Liver (tissue), 9 donors: ENCODE results near the gene NEK10. TPM values are rescaled to one million over a fixed set of nuclear protein-coding genes. Genes with fewer than 3 reads are reported as not detected.

Experiments
- DNase-seq: peaks from one replicate; pipeline ENCODE4 v3.0.0-alpha.2; 2017; ENCODE audit warnings: low spot score
- H3K27ac ChIP-seq, 2 donors: one replicate each; pipeline ENCODE4 v1.7.0; 2013; ENCODE audit warnings: inconsistent platforms in 2 of 2, low read length in 2 of 2, control low read depth in 1 of 2, low read depth in 1 of 2, mild to moderate bottlenecking in 1 of 2
- H3K27me3 ChIP-seq, 4 donors: one replicate each; pipeline versions ENCODE4 v1.6.1 to v1.7.0; 2013; ENCODE audit warnings: low read length in 3 of 4, inconsistent platforms in 1 of 4, mild to moderate bottlenecking in 1 of 4, moderate library complexity in 1 of 4; ENCODE audit not compliant: control insufficient read depth in 4 of 4, insufficient read depth in 4 of 4
- H3K36me3 ChIP-seq, 4 donors: one replicate each; pipeline versions ENCODE4 v1.6.1 to v1.7.0; 2013; ENCODE audit warnings: low read length in 3 of 4, mild to moderate bottlenecking in 3 of 4, low read depth in 1 of 4, moderate library complexity in 1 of 4; ENCODE audit not compliant: control insufficient read depth in 4 of 4, insufficient read depth in 3 of 4
- H3K4me1 ChIP-seq, 4 donors: one replicate each; pipeline versions ENCODE4 v1.6.1 to v1.7.0; 2013; ENCODE audit warnings: low read length in 3 of 4, mild to moderate bottlenecking in 3 of 4, moderate library complexity in 1 of 4; ENCODE audit not compliant: control insufficient read depth in 4 of 4, insufficient read depth in 4 of 4
- H3K4me3 ChIP-seq, 3 donors: one replicate each; pipeline versions ENCODE4 v1.6.1 to v1.7.0; 2013; ENCODE audit warnings: low read length in 3 of 3, control low read depth in 1 of 3, low read depth in 1 of 3, mild to moderate bottlenecking in 1 of 3
- H3K9ac ChIP-seq, 2 donors: one replicate each; pipeline ENCODE4 v1.7.0; 2013; ENCODE audit warnings: low read length in 2 of 2, mild to moderate bottlenecking in 2 of 2, moderate library complexity in 2 of 2, control low read depth in 1 of 2, low read depth in 1 of 2
- H3K9me3 ChIP-seq, 4 donors: one replicate each; pipeline versions ENCODE4 v1.6.1 to v1.7.0; 2013; ENCODE audit warnings: low read length in 3 of 4; ENCODE audit not compliant: control insufficient read depth in 4 of 4
- FOXA2 ChIP-seq: IDR thresholded peaks from 2 replicates; pipeline ENCODE4 v1.6.1; 2016; ENCODE audit warnings: antibody characterized with exemption
- GABPA ChIP-seq, 2 donors: IDR thresholded peaks in 1 of 2; conservative IDR thresholded peaks in 1 of 2; 2 replicates each; pipeline ENCODE4 v1.6.1; 2016; ENCODE audit warnings: antibody characterized with exemption in 2 of 2, mild to moderate bottlenecking in 1 of 2, moderate library complexity in 1 of 2
- JUND ChIP-seq, 2 donors: IDR thresholded peaks; 2 replicates each; pipeline ENCODE4 v1.6.1; 2016; ENCODE audit warnings: antibody characterized with exemption in 2 of 2
- RAD21 ChIP-seq, 2 donors: IDR thresholded peaks; 2 replicates each; pipeline ENCODE4 v1.6.1; 2016; ENCODE audit warnings: antibody characterized with exemption in 2 of 2, mild to moderate bottlenecking in 2 of 2
- RXRA ChIP-seq, 2 donors: IDR thresholded peaks; 2 replicates each; pipeline ENCODE4 v1.6.1; 2017 to 2018; ENCODE audit warnings: antibody characterized with exemption in 2 of 2, mild to moderate bottlenecking in 1 of 2
- SP1 ChIP-seq: IDR thresholded peaks from 2 replicates; pipeline ENCODE4 v1.6.1; 2018; ENCODE audit warnings: antibody characterized with exemption, mild to moderate bottlenecking
- TAF1 ChIP-seq: conservative IDR thresholded peaks from 2 replicates; pipeline ENCODE4 v1.6.1; 2016; ENCODE audit warnings: antibody characterized with exemption, mild to moderate bottlenecking
- WGBS: extraction: QIAGEN DNeasy Blood & Tissue Kit; methylation state at CpG from one replicate; pipeline ENCODE4 v1.1.7; 2013; 5-methylcytosine and 5-hydroxymethylcytosine counted together
- polyA plus RNA-seq, 2 donors: library from polyadenylated mRNA; stranded (reverse) in 1 of 2; unstranded in 1 of 2; fragments of 200-250 nt in 1 of 2; fragments of >200 nt in 1 of 2; fragmentation: Nextera tagmentation in 1 of 2; extraction: Ambion mirVana in 1 of 2; gene quantifications; one replicate each; pipeline versions ENCODE4 v1.2.1 to v1.2.3, GENCODE V29; 2013 to 2015
- total RNA-seq, 2 donors: library from RNA; depleted of rRNA; stranded (reverse); fragments of >200 nt; gene quantifications; one replicate each; pipeline ENCODE4 v1.2.3, GENCODE V29; 2014
- TF ChIP-seq, protein P1 (sequence below): IDR thresholded peaks from 2 replicates; pipeline ENCODE4 v1.6.1; 2016; ENCODE audit warnings: antibody characterized with exemption
- TF ChIP-seq, protein P2 (sequence below): IDR thresholded peaks from 2 replicates; pipeline ENCODE4 v1.6.1; 2016; ENCODE audit warnings: antibody characterized with exemption
- TF ChIP-seq, protein P3 (sequence below): fragments of 150-350 bp; IDR thresholded peaks from 2 replicates; pipeline ENCODE4 v1.5.1; 2017; ENCODE audit warnings: improper control_type of control experiment, low read depth, low read length; ENCODE audit not compliant: missing input control
- TF ChIP-seq, protein P4 (sequence below): IDR thresholded peaks from 2 replicates; pipeline ENCODE4 v1.6.1; 2016; ENCODE audit warnings: antibody characterized with exemption, mild to moderate bottlenecking
- donor health status: healthy.
- donor health status: healthy.
- donor health status: healthy.
- donor health status: healthy.
- donor health status: healthy.

Gene NEK10
- total and polyA plus RNA-seq, 4 donors, result 0.23 to 2.1 (median 0.70) TPM; not detected in 1

DNA sequence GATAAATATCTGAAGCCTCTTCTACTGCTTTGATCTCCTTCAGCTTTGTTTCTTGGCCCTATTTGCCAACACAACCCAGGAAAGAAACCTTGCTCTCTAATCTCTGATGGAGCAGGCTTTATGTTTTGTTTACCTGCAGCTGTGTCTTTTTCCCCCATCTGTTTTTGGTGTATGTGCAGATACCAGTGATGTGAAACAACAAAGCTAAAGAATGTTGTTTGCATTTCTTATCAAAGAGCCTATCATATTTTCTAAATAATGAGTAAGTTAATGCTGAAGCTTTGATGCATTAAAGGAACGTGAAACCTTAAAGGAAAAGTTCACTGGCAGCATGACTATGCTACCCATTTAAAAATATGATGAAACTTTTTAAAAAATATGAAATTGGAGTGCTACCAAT is 238.4 kb downstream of the NEK10 start (continued):
- TF ChIP-seq TAF1, result no peak

DNA sequence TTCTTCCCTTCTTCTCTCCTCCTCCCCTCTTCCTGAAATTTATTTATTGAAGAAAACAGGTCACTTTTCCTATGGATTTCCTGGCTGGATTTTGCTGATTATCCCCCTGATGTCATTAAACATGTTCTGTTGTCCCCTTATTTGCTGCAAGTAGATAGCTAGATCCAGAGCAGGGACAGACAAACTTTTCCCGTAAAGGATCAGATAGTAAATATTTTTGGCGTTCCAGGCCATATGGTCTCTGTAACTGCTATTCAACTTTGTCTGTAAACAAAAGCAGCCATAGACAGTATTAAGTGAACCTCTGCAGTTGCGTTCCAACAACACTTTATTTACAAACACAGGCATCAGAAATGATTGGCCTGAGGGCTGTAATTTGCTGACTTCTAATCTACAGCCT is 241.3 kb downstream of the NEK10 start:
- Histone ChIP-seq H3K4me1 (no peaks in the 10 kb centered on the region), H3K27ac (no peak overlapping the region), H3K9ac (no peak overlapping the region), H3K9me3 (no peaks in the 10 kb centered on the region), H3K4me3 (no peak overlapping the region), H3K36me3 (no peaks in the 10 kb centered on the region), H3K27me3 (no peaks in the 10 kb centered on the region)
- no peak for DNase-seq
- WGBS, result 73% methylated on average over 3 of the region's 3 CpGs
- TF ChIP-seq JUND (IDR thresholded peaks at IDR 0.05), result no peak

DNA sequence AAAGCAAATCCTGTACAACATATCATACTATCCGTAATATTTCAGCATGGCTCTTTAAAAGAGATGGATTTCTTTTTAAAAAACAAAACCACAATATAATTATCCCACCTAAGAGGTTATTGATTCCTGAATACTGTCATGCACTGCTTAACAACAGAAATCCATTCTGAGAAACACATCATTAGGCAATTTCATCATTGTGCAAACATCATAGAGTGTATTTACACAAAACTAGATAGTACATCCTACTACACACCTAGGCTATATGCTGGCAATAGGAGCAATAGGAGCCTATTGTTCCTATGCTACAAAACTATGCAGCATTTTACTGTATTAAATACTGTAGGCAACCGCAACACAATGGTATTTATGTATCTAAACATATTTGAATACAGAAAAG is 242.0 kb downstream of the NEK10 start:
- Histone ChIP-seq H3K4me1 (no peaks in the 10 kb centered on the region), H3K9ac (no peak overlapping the region), H3K9me3 (no peaks in the 10 kb centered on the region), H3K27ac (no peak overlapping the region), H3K4me3 (no peak overlapping the region), H3K27me3 (no peaks in the 10 kb centered on the region), H3K36me3 (no peaks in the 10 kb centered on the region)
- peak; percentile 22 for TF ChIP-seq FOXA2
- TF ChIP-seq SP1, result no peak
- 81% methylated on average over 2 of the region's 2 CpGs for WGBS
- no peak for DNase-seq

DNA sequence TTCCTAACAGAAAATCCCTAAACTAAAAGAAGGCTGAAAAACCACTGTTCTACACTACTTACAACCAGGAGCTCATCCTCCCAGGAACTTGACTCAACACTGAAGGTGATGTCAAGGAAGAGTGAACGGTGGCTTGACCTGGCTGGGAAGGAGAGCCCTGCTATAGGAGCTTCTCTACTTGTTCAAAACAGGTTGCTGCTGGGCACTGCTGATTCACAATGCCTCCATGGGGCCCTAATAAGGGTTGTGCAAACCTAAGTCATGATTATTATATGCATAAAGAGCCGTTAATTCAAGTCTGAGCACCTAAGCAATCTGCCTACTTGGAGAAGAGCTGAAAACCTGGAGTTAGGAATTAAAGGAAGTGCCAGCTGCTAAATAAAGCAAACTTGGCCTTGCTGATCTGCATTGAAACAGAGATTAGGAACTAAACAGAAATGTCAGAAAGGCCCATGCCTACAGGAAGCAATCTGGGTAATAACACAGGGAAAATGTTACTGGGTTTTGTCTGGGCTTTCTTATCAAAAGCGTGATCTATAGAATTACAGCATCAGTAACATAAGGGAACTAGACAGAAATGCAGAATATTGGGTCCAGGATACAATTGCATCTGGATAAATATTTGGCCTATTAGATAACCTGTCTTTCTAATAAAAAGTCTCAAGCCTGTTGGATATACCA is 243.2 kb downstream of the NEK10 start:
- H3K9me3 ChIP-seq, result no peaks in the 10 kb centered on the region
- no peak overlapping the region for H3K4me3 ChIP-seq
- TF ChIP-seq SP1 (no peak), RAD21 (IDR thresholded peaks at IDR 0.05) (no peak), GABPA (IDR thresholded peaks at IDR 0.05 in 1 of 2, conservative IDR thresholded peaks at IDR 0.05 in 1 of 2) (no peak), RXRA (IDR thresholded peaks at IDR 0.05) (no peak)
- TF ChIP-seq, protein P1, sequence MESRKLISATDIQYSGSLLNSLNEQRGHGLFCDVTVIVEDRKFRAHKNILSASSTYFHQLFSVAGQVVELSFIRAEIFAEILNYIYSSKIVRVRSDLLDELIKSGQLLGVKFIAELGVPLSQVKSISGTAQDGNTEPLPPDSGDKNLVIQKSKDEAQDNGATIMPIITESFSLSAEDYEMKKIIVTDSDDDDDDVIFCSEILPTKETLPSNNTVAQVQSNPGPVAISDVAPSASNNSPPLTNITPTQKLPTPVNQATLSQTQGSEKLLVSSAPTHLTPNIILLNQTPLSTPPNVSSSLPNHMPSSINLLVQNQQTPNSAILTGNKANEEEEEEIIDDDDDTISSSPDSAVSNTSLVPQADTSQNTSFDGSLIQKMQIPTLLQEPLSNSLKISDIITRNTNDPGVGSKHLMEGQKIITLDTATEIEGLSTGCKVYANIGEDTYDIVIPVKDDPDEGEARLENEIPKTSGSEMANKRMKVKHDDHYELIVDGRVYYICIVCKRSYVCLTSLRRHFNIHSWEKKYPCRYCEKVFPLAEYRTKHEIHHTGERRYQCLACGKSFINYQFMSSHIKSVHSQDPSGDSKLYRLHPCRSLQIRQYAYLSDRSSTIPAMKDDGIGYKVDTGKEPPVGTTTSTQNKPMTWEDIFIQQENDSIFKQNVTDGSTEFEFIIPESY, result no peak
- TF ChIP-seq, protein P2, sequence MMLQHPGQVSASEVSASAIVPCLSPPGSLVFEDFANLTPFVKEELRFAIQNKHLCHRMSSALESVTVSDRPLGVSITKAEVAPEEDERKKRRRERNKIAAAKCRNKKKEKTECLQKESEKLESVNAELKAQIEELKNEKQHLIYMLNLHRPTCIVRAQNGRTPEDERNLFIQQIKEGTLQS, result no peak
- TF ChIP-seq, protein P3, sequence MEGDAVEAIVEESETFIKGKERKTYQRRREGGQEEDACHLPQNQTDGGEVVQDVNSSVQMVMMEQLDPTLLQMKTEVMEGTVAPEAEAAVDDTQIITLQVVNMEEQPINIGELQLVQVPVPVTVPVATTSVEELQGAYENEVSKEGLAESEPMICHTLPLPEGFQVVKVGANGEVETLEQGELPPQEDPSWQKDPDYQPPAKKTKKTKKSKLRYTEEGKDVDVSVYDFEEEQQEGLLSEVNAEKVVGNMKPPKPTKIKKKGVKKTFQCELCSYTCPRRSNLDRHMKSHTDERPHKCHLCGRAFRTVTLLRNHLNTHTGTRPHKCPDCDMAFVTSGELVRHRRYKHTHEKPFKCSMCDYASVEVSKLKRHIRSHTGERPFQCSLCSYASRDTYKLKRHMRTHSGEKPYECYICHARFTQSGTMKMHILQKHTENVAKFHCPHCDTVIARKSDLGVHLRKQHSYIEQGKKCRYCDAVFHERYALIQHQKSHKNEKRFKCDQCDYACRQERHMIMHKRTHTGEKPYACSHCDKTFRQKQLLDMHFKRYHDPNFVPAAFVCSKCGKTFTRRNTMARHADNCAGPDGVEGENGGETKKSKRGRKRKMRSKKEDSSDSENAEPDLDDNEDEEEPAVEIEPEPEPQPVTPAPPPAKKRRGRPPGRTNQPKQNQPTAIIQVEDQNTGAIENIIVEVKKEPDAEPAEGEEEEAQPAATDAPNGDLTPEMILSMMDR, result no peak
- TF ChIP-seq, protein P4, sequence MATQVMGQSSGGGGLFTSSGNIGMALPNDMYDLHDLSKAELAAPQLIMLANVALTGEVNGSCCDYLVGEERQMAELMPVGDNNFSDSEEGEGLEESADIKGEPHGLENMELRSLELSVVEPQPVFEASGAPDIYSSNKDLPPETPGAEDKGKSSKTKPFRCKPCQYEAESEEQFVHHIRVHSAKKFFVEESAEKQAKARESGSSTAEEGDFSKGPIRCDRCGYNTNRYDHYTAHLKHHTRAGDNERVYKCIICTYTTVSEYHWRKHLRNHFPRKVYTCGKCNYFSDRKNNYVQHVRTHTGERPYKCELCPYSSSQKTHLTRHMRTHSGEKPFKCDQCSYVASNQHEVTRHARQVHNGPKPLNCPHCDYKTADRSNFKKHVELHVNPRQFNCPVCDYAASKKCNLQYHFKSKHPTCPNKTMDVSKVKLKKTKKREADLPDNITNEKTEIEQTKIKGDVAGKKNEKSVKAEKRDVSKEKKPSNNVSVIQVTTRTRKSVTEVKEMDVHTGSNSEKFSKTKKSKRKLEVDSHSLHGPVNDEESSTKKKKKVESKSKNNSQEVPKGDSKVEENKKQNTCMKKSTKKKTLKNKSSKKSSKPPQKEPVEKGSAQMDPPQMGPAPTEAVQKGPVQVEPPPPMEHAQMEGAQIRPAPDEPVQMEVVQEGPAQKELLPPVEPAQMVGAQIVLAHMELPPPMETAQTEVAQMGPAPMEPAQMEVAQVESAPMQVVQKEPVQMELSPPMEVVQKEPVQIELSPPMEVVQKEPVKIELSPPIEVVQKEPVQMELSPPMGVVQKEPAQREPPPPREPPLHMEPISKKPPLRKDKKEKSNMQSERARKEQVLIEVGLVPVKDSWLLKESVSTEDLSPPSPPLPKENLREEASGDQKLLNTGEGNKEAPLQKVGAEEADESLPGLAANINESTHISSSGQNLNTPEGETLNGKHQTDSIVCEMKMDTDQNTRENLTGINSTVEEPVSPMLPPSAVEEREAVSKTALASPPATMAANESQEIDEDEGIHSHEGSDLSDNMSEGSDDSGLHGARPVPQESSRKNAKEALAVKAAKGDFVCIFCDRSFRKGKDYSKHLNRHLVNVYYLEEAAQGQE, result no peak
- H3K9ac ChIP-seq, result no peak overlapping the region
- DNase-seq, result no peak
- no peaks in the 10 kb centered on the region for H3K27me3 ChIP-seq
- no peak overlapping the region for H3K27ac ChIP-seq
- 92% methylated on average over 3 of the region's 3 CpGs for WGBS
- no peaks in the 10 kb centered on the region for H3K4me1 ChIP-seq
- no peaks in the 10 kb centered on the region for H3K36me3 ChIP-seq
